GM12891 (cell line): ENCODE measurements around the gene PMM2.

Experiments
- POLR2A ChIP-seq: IDR thresholded peaks from 2 replicates; pipeline ENCODE4 v1.6.1; 2011; ENCODE audit warnings: low read depth, low read length, control low read depth
- POLR2AphosphoS5 ChIP-seq: IDR thresholded peaks from 2 replicates; pipeline ENCODE4 v1.6.1; 2011; ENCODE audit warnings: low read depth, low read length, control low read depth
- POU2F2 ChIP-seq: IDR thresholded peaks from 2 replicates; pipeline ENCODE4 v1.6.1; 2011; ENCODE audit warnings: low read depth, mild to moderate bottlenecking, control low read depth, low read length, moderate library complexity

GRCh38 chr16:8752706-8753105, 44.9 kb upstream of the PMM2 start:
- TF ChIP-seq POLR2AphosphoS5 = no peak
- TF ChIP-seq POLR2A = no peak
- no peak for TF ChIP-seq POU2F2
